ENCODE results near the gene RPL39. TPM values are rescaled to one million over a fixed set of nuclear protein-coding genes. Genes with fewer than 3 reads are reported as not detected.
"Not testable (repeated sequence)": the region's sequence is repeated elsewhere in the genome, so short reads cannot be mapped to it uniquely, and the experiment has no call there.

RPL39 gene
- total RNA-seq: 2,086 to 2,208 TPM (median 2,190 TPM) in 3 replicates

DNA sequence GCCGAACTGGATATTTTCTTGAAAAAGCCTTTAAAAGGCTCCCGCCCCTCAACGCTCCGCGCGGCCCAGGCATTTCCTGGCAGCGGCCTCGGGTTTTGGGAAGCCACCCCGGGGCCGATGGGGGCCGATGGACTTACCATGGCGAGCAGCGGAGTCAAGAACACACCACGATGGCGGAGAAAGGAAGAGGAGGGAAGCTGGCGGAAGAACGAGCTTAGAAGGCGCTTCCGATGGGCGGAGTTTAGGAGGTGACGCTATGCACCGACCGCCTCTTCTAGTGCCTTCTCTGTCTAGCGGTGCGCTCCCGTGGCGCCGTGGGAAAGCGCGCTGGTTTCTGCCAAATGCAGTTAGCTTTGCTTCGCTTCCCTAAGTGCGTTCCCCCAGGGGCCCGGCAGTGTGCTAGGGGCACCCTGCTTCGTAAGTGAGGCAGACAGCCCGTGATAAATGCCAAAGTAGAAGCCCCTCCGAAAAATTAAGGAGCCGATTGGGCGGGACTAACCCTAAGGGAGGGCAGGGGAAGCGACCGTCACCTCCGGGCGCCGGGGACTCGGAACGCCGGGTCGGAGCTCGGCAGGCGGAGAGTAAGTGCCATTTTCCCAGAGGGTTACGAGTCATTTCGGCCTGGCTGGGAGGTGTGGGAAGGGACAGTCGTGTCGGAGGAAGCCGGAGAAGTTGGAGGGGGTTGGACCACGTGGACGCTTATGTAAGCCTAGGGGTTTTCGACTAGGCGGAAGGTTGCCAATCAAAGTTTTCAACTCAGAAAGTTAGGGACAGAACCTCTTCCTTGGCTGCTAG is at the start of gene RPL39:
Gene RPL39, minus strand, starts transcription at position 194 of the 795 bp plus-strand sequence. Its CDS starts 54 bp downstream, at position 140.
- no peak for TF ChIP-seq CTCF (IDR thresholded peaks at IDR 0.05; ENCODE audit: unreplicated experiment)
- peaks cover 15% of the 10 kb centered on the region for H3K4me1 Mint-ChIP-seq
- H3K9me3 Mint-ChIP-seq: peaks cover 4% of the 10 kb centered on the region
- no peaks in the 10 kb centered on the region for H3K27me3 Mint-ChIP-seq (ENCODE audit: low read depth)
- H3K36me3 Mint-ChIP-seq: peaks cover 2% of the 10 kb centered on the region
- peak within 1 kb of the TSS; percentile 94 for H3K4me3 Mint-ChIP-seq
- peak within 1 kb of the TSS; percentile 97 for H3K27ac Mint-ChIP-seq
- peak; percentile 57 to 75 for DNase-seq (ENCODE audit: low spot score in 2 of 2, unreplicated experiment in 2 of 2)

GRCh38 chrX:119833905-119834304 is 42.5 kb upstream of the RPL39 start:
- peaks cover 28% of the 10 kb centered on the region for H3K9me3 Mint-ChIP-seq
- no peak for DNase-seq (ENCODE audit: low spot score in 2 of 2, unreplicated experiment in 2 of 2)
- no peaks in the 10 kb centered on the region for H3K4me1 Mint-ChIP-seq
- no peak for TF ChIP-seq CTCF (IDR thresholded peaks at IDR 0.05; ENCODE audit: unreplicated experiment)
- H3K36me3 Mint-ChIP-seq: peaks cover 44% of the 10 kb centered on the region
- no peak overlapping the region for H3K27ac Mint-ChIP-seq
- H3K27me3 Mint-ChIP-seq (ENCODE audit: low read depth): no peaks in the 10 kb centered on the region
- H3K4me3 Mint-ChIP-seq: no peak overlapping the region

GRCh38 chrX:119828446-119828845 is 37.0 kb upstream of the RPL39 start:
- TF ChIP-seq CTCF (IDR thresholded peaks at IDR 0.05; ENCODE audit: unreplicated experiment): no peak
- no peak overlapping the region for H3K4me3 Mint-ChIP-seq
- H3K27ac Mint-ChIP-seq: no peak overlapping the region
- H3K9me3 Mint-ChIP-seq: peaks cover 14% of the 10 kb centered on the region
- H3K27me3 Mint-ChIP-seq (ENCODE audit: low read depth): no peaks in the 10 kb centered on the region
- peaks cover 20% of the 10 kb centered on the region for H3K36me3 Mint-ChIP-seq
- no peak for DNase-seq (ENCODE audit: low spot score in 2 of 2, unreplicated experiment in 2 of 2)
- no peaks in the 10 kb centered on the region for H3K4me1 Mint-ChIP-seq

DNA sequence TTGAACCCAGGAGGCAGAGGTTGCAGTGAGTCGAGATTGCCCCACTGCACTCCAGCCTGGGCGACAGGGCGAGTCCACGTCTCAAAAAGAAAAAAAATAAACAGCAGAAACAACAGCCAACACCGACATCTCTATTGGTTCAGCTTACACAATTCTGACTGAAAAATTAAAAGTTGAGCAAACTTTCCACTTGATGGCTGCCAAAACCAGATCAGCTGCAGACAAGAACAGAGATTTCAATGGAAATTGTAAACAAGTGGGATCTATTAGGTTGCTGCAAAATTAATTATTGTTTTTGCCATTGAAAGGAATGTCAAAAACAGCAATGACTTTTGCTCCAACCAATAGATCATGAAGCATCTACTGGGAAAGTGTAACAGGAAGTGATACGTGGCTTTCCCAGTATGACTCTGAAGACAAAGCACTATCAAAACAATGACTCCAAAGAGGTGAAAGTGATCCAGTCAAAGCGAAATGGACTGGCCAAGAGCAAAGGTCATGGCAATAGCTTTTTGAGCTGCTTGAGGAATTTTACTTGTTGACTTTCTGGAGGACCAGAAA is 35.0 kb upstream of the RPL39 start:
- H3K4me1 Mint-ChIP-seq: no peaks in the 10 kb centered on the region
- no peaks in the 10 kb centered on the region for H3K27me3 Mint-ChIP-seq (ENCODE audit: low read depth)
- no peak overlapping the region for H3K27ac Mint-ChIP-seq
- TF ChIP-seq CTCF (IDR thresholded peaks at IDR 0.05; ENCODE audit: unreplicated experiment): no peak
- peaks cover 14% of the 10 kb centered on the region for H3K9me3 Mint-ChIP-seq
- DNase-seq (ENCODE audit: low spot score in 2 of 2, unreplicated experiment in 2 of 2): no peak
- H3K36me3 Mint-ChIP-seq: peaks cover 15% of the 10 kb centered on the region
- H3K4me3 Mint-ChIP-seq: no peak overlapping the region

DNA sequence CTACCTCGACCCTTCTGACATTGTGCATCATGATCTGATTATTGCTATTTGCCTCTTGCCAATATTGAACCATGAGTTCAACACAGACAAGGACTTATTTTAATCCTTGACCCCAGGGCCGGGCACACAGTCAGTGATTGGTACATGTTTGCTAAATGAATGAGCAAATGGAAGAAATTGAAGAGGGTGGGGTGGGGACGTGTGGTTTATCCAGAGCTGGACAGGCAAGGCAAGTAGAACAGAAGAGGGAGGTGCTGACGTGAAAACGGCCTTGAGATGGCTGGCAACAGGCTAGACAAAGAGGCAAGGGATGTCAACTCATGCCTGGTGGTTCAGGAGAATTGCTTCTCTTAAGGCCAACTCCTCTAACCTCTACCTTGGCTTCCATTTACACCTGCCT is 32.8 kb upstream of the RPL39 start:
- not testable (repeated sequence) for H3K27ac Mint-ChIP-seq; DNase-seq (ENCODE audit: low spot score in 2 of 2, unreplicated experiment in 2 of 2); H3K4me3 Mint-ChIP-seq; H3K27me3 Mint-ChIP-seq (ENCODE audit: low read depth); H3K4me1 Mint-ChIP-seq; H3K9me3 Mint-ChIP-seq; H3K36me3 Mint-ChIP-seq

DNA sequence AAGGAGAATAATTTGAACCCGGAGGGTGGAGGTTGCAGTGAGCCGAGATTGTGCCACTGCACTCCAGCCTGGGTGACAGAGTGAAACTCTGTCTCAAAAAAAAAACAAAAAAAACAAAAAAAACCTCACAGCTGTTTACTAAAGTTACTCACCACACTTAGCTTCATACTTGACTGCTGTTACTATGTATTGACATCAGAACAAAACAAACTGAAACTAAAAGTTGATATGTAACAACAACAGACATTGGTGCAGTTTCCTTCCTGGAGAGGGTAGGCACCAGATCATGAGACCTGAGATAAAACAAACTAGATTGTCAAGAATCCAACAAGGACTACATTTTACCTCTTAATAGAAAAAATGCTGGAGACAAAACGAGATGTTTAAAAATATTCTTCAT is 30.3 kb upstream of the RPL39 start:
- H3K27ac Mint-ChIP-seq; H3K36me3 Mint-ChIP-seq; H3K4me3 Mint-ChIP-seq; H3K27me3 Mint-ChIP-seq (ENCODE audit: low read depth); DNase-seq (ENCODE audit: low spot score in 2 of 2, unreplicated experiment in 2 of 2); H3K4me1 Mint-ChIP-seq; H3K9me3 Mint-ChIP-seq: not testable (repeated sequence)

Data from mesothelial cell of epicardium (in vitro differentiated cells).